Stimulated activated CD4-positive, alpha-beta T cell treated with anti-CD3 and anti-CD28 coated beads, Interleukin-12 subunit alpha, Interleukin-12 subunit beta, amount 100 ng/mL, for 4 hours (primary cell): Measurements from ENCODE around the gene PRR20G.

Source experiments
- DNase-seq: peaks from one replicate; pipeline ENCODE4 v3.0.0-alpha.2; 2020

The PRR20G gene

DNA sequence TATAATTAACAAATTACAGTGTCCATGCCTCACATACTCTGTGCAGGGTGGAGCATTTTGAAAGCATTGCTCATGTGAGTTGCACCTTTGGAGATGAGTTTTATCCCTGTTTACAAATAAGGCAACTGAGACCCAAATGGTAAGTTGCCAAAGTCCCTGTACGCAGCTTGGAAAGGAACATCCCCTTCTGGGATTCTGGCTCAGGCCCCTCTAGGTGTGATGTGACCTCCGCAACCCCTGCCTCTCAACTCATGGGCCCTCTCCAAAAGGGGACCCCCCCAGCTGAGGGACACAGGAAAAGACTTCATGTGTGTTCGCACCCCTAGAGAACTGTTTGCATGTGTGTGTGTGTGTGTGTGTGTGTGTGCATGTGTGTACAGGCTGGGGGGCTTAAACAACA lies 25.3 kb downstream of the PRR20G start:
- DNase-seq: no peak

DNA sequence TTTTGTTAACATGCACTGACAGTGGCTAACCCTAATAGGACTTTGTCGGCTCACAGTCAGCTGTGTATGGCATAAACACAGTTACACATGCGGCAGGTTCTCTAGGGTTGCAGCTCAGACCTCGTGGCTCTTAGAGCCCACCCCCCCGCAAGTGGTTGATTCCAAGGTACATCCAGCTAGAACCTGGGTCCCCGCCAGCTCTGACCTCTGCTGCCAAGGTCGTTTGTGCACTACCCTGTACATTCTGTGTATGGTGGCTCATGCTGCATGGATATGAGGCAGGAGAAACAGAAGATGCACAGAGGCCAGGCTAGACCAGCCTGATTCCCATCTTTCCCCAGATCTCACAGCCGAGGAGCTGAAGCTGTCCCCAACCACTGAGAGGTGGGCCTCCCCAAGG lies 25.9 kb downstream of the PRR20G start:
- no peak for DNase-seq

DNA sequence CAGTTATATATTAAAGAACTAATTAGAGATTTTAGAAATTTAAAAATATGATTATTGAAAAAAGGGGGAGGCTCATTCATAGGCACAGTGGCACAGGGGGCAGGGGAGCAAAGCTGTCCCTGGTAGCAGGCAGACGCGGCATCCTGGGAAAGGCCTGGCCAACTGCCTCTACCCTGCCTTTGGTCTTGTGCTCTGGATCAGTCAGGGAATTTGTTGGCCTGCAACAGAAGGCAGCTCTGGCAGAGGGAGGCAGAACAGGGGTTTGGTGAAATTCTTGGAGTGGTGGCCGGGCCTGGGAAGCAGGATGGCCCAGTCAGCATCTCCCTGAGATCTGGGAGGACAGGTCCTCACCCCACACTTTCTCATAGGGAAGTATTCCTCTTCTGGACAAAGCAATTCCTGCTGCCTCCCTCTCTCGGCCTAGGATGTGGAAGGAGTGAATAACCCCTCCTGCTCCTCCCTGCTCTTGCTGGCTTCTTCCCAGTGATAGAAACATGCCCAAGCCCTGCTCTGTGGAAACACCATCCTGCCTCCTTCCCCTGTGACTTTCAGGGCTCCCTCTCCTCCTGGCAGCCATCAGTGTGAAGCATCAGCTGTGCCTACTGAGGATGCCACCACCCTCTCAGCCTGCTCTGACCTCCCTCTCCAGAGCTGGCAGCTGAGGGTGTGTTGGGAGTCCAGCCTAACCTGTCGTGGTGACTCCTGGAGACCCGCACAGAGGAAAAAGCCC lies 26.9 kb downstream of the PRR20G start:
- no peak for DNase-seq

DNA sequence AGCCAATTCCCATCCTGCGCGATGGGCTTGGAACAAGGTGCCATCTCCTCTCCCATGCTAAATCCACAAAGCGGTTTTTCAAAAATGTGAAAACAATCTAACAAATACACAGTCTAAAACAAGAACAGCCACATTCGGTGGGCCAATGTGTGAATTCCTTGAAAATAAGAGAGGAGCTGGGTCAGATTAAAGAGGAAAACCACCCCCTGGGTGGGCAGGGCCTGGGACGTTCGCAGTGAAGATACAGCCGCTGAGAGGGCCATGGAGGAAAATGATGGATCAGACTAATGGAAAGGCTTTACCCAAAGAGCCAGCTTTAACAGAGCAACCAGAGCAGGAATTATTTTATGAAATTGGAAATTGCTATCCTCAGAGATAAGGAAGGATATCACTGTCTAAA lies 27.4 kb downstream of the PRR20G start:
- no peak for DNase-seq

DNA sequence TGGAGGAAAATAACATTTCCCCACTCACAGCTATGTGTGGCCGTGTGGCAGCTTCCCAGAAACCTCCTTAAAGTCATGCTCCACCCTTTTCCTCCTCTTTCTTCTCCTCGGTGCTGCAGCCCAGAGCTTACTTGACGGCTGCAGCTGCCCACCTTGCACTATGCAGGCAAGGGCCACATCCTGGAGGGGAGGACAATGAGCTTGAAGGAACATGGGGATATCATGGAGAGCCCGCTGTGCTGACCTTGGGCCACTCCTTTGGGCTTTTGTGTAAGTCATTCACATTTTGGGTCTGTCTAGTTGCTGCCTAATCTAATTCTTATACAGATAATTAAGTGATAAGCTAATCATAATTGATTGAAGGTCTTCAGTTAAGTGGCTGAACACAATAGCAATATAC lies 28.0 kb downstream of the PRR20G start:
- DNase-seq: no peak

DNA sequence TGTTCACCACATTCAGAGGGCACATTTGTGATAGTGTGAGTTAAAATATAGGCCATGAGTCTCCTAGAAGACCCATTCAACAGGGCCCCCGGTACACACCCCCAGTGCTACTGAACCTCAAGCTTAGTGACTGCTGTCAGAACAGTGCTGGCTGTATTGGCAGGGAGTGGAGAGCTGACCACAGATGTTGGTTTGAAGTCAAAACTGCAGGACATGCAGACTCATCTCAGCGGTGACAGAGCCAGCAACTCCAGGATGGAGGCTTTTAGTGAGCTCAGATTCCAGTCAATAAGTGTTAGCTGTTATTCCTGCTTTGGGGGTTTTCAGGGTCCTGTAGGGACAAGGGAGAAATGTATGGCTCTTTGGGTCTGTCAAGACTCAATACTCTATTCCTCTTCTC lies 29.1 kb downstream of the PRR20G start:
- DNase-seq: no peak

DNA sequence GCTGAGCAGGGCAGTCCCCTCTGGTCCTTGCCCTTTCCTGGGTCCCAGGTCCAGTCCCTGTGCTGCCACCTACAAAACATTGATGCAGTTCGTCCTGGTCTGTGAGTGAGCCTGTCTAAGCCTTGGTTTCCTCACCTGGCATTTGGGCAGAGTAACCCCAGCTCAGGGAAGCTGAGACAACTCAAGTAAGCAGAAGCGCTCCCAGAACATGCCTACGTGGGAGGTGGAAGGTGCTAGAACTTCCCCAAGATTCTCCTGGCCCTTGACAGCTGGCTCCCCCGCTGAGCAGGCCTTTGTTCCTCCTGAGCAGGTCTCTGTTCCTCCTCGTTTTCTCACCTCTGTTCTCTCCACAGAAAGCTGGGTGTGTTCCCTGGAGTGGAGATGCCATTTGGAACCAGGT lies 30.5 kb downstream of the PRR20G start:
- DNase-seq: no peak

DNA sequence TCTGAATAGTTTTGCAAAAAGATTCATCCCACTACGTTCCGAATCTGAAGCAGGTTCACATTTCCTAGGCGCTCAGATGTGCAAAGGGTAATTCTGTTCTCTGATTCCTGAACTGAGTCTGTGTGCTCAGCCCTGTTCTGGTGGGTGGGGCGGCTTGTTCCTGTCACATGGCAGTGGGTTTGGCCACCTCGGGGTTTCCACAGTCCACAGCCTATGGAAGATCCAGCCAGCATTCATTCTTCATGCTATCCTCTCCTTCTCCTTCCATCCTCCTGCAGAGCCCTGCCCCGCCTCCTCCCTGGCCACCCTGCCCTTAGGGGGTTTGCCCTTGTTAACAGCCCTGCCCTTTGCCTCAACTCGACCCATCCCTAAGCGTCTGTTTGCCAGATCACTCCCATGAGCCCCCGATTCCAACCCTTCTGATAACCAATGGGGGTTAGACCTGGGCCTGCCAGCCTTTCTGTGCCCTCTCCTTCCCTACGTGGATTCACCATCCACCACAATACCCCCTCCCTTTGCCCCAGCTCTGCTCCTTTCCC lies 31.0 kb downstream of the PRR20G start:
- no peak for DNase-seq

DNA sequence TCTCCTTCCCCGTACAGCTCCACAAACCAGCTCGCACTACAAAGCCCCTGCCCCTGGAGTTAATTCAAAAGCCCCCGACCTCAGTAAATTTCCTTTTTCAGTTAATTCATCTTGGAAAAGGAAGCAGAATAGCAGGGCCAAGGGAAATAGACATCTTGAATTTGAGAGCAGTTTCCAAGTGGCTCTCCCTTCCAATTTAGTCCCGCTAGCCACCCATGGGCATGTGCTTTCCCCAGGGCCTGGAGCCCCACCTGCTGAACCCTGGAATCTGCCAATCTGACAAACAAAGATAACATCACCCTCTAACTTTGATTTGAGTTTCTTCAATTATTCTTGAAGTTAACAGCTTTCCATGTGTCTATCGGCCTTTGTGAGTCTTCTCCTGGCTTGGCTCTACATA lies 31.7 kb downstream of the PRR20G start:
- no peak for DNase-seq

DNA sequence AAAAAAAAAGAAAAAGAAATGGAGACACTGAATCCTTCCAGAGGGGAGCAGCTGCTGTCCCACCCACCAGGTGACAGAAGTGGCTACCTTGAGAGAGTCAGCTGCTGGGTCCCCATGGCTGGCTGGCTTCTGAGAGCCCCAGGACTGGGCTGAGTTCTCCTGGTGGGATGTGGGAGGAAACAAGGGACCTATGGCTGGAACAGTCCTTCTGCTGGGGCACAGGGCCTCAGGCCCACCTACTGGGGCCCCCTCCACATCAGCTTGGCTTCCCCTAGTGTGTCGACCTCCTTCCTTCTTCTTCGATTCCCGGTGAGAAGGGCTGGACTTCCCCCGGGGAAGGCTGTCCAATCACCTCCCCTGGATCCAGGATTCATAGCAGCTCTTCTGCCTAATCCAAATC lies 32.3 kb downstream of the PRR20G start:
- DNase-seq: no peak

DNA sequence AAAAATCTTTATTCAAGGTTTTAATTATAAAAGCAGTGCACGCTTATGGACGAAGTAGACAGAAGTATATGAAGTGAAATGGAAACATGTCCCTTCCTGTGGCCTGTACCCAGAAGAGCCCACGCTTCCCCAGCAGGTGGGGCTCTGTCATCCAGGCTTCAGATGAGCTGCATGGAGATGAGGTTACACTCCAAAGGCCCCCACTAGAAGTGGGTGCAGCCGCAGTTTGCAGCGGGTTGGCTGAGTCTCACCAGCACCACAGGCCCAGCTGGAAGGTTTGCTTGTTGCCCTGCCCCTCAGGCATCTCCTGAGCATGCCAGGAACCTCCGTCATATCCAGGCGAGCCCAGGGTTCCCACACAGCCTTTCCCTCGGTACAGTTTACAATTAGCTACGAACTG lies 33.1 kb downstream of the PRR20G start:
- no peak for DNase-seq

DNA sequence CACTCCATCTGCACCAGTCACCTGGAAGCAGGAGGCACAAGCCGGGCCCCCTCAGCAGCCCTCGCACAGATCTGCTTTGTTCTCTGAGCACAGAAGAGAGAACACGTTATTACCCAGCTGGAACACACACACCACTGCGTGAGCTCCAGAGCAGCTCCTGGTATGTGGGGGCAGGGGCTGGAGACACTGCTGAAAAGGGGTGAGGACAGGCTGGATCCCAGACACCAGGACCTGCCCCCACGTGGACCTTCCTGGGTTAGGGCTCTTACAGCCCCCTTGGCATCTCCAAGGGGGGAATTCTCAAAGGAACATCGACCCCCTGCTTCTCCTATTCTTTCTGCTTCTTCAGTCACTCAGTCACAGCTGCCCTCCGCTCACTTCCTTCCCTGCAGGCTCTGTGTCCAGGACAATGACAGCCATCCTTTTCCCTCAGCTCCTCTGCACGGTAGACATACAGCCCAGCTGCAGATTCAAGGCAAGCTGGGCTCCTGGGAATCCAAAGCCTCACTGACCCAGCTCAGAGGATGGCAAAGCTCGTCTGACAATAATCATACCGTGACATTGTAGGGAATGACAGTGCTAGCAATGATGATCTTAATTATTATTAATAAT lies 33.7 kb downstream of the PRR20G start:
- DNase-seq: no peak

DNA sequence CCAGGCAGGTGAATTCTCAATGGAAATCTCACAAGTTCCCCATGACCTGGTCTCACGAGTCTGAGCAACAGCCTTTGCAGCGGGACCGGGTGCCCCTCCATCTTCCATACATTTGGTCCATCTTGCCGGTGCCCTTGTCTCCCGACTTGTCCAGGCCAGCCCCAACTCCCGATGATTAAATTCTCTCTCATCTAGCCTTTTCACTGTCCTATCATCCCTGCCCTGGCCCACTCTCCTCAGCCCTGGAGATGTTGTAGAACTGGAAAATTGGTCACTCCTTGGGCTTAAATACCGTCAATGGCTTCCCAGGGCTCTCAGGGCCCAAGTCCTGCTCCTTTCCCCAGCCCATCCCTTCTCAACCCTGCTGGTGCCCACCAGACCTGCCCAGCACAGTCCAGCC lies 34.4 kb downstream of the PRR20G start:
- DNase-seq: no peak

DNA sequence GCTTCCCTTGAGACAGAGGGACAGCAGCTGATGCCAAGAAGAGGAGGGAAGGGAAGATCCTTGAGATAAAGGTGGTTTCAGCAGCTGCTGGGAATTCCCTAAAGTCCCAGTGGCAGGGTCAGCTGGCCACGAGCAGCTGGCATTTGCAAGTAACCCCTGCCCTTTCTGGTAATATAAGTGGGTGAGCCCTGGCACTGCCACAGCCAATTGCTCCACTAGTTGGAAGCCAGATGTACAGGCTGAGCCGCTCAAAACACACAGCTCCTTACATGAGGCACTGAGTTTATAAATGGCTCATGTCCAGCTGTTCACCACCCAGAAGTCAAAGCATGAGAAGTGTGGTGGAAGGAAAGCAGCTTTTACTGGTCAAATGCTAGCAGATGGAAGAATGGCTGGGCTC lies 35.4 kb downstream of the PRR20G start:
- DNase-seq: no peak

DNA sequence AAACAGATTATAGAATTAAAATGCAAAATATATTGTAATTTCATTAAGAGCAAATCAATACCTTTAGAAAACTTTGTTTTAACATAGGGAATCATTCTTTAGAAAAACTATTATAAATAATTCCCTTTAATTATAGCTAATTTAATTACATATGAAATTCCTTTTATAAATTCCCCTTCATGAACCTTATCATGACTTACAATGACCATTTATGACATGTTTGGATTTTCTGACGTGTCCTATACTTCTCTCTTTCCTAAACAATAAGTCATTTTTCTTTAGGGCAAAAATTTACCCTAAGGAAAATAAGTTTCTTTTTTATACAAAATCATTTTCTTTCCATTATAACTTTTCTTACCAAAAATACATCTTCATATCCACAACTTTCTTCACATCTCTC lies 37.8 kb downstream of the PRR20G start:
- DNase-seq: no peak

DNA sequence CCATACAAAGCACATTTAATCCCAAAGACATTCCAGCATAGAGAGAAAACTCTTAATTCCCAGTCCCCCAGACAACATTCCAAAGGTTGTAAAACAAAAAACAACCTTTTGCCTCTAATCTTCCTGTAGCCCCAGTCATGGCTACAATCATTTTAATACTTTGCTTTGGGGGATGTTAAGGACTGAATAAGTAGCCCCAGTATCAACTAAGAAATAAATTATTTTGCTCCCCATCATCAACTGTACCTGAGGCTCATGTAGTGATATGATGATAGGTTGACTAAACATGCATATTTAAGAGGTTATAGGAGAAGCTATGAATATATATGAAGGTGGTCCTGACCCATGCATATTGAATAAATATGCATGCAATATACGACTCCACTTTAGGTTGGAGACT lies 40.6 kb downstream of the PRR20G start:
- no peak for DNase-seq

DNA sequence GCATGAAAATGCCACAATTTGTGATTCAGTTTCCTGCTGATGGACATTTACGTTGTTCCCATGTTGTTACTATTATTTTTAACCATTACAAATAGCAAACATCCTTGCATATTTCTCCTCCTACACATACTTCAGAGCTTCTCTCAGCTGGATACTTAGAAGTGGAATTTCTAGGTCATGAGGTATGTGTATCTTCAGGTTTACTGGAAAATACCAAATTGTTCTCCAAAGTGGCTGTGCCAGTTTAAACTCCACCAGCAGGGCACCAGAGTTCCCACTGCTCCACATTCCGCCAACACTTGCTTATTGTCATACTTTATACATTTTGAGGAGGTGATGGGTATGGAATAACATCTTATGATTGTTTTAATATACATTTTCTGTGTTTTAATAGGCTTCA lies 49.2 kb downstream of the PRR20G start:
- DNase-seq: no peak

DNA sequence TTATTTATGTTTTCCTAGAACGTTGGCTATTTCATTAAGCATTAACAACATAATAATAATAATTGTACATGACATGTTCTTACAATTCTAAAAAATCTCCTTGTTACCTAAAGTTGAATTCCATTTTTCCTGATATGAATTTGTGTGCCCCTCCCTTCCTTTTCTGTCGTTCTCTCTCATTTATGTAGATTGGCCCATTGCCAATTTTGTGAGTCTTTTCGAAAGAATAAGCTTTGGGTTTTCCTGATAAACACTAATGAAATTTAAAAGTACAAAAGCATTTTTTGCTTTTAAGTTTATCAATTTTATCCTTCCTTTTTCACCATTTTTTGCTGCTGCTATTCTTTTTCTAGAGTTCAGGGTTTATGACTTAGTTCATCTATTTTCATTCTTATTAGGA lies 50.0 kb downstream of the PRR20G start:
- DNase-seq: no peak

DNA sequence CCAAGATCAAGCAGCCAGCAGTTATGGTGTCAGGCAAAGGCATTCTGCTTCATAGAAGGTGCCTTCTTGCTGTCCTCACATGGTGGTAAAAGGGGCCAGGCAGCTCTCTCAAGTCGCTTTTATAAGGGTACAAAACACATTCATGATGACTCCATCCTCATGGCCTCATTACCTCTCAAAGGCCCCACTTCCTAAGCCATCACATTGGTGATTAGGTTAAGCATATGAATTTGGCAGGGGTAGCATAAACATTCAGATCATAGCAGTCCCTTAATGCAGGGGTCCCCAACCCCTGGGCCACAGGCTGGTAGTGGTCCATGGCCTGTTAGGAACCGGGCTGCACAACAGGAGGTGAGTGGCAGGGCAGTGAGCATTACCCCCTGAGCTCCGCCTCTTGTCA lies 52.1 kb downstream of the PRR20G start:
- DNase-seq: no peak

DNA sequence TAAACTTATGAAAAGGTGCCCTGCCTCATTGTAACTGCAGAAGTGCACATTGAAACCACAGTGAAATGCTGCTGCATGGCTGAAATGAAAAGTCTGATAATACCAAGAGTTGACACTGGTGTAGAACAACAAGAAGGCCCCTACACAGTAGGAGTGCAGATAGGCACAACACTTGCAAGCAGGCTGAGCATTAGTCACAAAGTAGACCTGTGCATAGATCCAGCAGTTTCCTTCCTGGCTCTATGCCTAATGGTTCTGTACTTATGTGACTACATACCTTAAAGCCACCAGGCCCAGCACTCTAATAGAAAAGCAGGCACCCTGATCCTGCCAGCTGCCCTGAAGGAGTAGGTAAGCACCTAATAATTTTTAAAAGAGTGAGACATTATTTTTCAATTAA lies 53.1 kb downstream of the PRR20G start:
- DNase-seq: no peak
